COR-L47 (cell line): ENCODE data around the gene FKRP.
A peak's percentile ranks its signal among the peaks of the same experiment; 100 is the strongest.

Experiments
- DNase-seq: peaks from one replicate; lab custom pipeline; 2025; lab: John Stamatoyannopoulos, UW

The FKRP gene

DNA sequence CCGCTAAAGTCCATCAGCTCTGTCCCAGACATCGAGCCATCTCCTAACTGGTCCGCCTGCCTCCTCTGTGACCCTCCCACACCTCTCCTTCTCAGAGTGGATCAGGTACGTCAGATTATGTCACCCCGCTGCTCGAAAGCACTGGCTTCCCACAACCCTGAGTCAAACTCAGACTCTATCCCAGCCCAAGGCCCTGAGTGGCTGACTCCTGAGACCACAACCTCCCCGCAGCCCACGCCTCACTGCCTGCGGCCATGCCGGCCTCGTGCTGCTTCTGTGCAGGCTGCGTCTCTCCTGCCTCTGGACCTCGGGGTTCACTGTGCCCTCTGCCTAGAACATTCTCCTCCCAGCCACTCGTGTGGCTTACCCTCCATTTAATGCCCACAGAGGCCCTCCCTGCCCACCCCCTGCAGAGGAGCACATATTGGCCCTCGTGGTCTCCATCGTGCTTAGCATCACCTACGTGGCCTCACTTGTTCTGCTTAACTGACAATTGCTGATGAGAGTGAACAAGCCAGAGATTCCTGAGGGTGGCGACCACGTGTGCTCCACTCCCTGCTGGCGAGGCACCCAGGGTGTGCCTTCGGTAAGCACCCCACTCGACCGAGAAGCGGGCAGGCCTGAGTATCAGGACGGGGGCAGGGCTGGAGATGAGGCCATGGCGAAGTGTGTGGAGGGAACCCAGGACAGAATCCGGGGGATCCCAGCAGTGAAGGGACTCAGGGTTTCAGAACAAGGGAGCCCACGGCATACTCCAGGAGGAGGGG is 13.5 kb upstream of the FKRP start:
- no peak for DNase-seq

DNA sequence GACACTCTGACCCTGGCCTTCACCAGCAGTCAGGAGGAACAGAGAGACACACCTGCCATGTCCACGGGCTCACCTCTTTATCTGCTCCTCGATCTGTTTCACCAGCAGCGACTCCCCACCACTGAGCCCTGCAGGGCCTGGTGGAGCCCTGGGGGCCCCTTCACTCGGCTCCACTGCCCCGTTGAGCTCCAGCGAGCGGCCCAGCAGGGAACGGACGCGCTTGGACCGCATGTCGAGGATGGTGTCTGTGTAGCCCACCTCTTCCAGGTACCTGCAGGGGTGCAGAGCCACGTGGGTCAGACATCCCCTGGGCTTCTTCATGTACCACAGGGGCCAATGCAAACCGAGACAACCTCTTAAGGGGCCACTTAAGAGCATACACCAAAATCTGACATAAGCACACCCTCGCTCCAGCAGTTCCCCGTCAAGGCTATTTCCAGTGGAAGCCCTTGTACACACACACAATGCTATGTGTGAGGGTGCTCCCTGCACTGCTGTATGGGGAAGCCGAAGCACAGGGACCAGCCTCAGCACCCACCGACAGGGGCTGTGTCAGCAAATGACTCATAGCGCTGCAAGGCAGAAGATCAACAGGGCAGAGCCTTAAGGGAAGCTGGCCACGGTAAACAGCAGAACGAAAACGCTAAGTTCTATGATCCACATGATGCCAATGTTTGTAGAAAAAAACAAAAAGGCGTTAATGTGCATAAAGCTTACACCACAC is 12.7 kb upstream of the FKRP start:
- no peak for DNase-seq

DNA sequence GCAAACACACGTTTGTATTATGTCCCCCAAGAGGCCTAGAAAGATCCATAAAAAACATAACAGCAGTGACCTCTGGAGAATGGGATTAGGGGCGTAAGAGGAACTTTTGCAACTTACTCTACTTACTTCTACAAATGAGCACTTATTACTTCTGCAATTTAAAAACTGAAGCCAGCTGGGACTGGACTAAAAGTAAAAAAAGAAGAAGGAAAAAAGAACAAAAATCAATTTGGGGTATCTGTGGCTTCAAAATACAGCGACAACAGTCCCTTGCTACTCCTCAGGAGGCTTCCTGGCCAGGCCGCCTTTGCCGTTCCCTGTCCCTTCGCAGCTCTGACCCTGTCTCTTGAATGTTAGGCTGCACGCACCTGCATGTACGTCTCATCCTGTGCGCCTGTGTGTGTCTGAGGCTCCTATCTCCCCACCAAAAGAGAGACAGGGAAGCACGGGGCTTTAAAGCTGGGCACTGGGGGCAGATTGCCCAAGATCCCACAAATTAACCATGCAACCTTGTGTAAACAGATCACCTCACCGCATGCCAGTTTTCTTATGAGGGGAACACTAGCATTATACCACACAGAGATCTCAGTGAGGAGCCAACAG is 12.1 kb upstream of the FKRP start:
- DNase-seq: no peak

DNA sequence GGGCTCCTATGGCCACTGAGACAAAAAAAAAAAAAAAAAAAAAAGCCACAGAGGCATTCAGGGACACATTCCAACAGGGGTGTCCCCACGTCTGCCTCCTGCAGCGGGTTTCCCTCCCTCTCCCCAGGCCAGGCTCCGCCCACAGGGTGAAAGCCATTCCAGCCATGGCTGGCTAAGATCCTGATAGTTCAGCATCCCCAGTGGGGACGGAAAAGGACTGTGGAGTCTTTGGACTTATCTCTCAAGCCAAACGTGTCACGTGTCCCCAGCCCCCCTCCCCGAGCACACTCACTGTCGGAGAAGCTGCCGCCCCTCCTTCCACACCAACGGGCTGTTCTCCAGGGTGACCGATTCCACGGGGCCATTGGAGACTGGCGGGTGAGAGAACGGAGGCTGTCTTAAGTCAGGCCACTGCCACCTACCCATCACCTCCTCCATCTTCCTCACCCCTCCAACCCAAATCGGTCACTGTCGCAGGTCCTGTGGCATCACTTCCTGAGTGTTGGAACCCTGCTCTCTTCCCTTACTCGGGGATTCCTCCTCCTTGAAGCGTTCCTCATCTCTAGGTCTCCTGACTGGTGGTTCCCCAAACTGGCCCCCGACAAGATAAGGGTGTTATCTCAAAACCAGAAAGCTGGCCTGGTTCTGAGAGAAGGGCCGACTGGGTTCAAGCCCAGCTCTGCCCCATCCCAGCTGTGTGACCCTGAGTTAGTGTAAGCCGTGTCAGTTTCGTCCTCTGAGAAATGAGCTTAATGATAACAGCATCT is 9.1 kb upstream of the FKRP start:
- DNase-seq: no peak

DNA sequence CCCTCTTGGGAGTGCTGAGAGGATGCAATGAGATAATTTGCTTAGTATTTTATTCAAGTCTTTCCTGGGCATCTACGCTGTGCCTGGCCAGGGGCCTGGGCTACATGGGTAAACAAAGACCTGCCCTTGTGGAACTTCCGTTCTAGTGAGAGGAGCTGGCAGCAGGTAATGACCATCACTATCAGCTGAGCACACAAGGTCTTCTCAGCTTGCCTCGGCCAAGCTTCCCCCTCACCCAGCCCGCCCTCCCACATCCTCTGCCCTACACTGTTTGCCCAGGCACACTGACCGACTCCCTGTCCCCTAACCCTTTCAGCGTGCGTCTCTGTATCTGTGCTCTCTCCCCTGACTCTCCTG is 8.6 kb upstream of the FKRP start:
- DNase-seq: no peak

DNA sequence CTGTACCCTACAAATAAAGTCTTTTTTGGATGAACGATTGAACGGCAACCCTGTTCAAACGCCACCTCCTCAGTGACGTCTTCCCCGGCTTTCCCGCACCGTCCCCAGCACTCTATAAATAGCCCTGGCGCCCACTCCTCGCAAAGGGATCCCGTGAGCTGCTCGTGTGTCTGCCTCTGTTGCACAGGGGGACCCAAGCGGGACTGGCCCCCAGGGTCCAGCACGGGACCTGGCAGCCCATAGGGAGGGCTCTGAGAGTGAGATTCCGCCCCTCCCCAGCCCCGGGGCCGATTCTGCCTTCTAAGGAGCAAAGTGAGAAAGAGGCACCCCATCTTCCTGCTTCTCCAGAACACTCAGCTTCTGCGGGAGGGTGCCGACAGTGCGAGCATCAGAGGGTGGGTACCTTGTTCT is 8.1 kb upstream of the FKRP start:
- no peak for DNase-seq

DNA sequence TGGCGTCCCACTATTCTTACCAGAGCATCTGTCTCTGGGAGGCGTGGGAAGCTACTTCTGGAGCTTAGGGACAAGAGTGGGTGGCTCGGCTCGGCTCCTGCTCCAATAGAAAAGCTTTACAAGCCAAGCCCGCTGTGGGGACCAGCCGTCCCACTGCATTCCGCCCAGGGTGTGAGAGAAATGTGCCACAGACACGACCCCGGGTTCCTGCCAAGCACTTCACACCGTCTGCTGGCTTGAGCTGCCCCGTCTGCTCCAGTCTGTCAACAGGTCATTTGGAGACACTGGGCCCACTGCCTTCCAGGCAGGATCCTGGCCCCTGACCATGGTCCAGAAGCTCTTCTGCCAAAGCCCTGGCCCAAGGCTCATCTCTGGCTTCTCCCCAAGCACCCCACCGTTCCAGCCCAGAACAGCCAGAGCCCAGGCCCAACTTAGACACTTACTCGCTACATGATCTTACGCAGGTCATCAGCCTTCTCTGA is 6.5 kb upstream of the FKRP start:
- no peak for DNase-seq

DNA sequence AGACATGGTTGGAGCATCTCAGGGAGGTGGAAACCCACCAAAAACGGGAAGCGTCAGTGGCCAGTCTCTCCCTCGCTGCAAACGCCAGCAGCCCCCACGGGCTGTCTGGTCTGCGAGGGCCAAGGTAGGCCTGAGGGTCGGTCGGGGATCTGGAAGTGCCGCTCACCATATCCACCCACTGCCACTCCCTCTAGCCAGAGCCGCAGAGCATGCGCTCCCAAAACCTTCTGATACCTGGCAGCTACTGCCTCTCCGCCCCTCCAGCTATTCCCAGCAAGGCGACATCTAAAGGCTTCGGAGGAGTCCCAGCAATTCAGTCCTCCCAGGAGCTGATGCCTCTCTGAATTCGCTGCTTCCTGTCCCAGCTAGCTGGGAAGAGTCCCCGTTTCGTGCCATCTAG is 4.4 kb upstream of the FKRP start:
- DNase-seq: no peak

DNA sequence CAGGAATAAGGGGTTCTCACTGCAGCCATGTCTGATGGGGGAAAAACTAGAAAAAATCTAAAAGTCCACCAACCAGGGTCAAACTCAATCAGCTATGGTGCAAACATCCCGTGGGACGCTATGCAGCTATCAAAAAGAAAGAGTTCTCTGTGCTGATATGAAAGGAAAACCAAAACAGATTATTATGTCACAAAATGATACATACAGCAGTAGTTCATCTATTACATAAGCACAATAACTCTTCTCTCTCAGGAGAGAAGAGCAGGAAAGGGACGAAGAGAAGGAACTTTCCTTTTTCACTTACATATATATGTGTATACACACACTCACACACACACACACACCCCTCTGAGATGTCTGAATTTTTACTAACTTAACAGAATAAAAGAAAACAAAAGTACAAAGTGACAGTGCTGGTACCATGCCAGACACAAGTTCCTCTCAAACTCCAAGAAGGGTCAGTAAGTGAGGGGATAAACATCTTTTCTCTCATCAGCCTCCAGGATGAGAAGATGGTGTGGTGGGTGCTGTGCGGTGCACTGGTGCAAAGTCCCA is 2.9 kb upstream of the FKRP start:
- no peak for DNase-seq

DNA sequence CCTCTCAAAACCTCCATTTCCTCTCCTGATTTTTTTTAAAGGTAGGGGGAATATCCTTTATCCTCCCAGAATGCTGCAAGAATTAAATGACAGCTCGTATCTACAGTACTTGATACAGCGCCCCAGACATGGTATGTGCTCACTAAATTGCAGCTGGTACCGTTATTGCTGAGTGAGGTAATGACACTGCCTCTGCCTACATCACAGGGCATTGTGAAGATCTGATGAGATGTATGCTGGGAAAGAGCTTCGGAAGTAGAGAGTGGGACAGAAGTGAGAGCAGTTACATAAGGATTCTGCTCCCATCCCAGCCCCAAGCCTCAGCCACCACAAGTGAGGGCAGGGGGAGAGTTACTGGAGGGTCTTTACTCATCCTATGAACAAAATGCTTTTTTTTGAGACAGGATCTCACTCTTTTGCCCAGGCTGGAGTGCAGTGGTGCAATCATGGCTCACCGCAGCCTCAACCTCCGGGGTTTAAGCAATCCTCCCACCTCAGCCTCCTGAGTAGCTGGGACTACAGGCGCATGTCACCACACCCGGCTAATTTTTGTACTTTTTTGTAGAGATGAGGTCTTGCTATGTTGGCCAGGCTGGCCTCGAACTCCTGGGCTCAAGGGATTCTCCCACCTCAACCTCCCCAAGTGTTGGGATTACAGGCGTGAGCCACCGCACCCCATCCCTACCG is 1.7 kb upstream of the FKRP start:
- no peak for DNase-seq

DNA sequence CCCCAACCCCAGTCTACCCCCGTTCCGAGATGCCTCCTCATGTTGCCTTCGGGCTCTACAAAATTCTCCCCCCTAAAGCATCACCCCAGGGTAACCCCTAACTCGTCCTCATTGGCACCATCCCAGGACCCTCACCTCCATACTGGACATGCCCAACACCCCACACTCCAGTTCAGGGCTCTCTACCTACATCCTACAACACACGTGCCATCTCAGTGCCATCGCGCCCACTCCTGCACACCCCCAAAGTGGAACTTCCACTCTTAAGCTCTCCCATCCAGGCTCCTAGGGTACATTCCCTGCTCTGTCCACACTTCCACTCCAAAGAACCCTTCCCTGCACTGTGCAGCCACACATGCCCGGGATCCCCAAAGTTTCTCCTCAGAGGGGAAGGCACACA is 827 bp upstream of the FKRP start:
- no peak for DNase-seq

DNA sequence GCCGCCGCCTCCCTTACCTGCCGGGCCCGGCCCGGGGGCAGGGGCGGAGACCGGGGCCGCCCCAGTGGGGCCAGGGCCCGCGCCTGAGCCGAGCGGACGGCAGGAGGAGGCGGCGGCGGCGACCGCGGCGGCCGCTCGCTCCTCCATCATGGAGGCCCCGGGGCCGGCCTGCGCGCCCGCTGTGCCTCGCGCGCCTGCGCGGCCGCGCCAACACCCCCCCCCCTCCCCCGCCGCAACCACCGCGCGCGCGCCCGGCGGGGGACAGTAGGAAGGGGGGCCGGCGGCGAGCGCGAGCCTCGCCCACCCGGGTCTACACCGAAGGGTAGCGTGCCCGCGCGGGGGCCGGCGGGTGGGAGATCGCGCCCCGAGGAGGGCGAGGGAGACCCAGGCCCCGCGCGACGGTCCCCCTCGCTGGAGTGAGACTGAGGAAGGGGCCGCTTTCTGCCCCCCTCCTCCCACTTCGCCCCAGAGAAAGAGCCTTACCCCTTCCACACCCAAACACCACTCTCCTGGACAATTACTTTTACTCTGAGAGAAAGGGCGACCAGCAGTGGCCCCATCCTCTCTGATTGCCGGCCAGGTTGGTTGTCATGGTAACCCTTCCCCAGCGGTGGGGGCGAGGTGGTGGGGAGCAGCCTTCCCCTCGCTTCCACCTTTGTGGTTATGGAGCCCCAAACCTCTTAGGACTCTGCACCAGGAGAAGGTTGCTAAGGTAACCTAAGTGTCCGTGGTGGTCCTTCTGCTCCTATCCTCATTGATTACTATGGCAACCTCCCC is 612 bp downstream of the FKRP start, which contains the start of gene STRN4:
Gene STRN4, minus strand, starts transcription at position 170 of the 777 bp plus-strand sequence. Its CDS starts 20 bp downstream, at position 150.
- peak; percentile 70 for DNase-seq

DNA sequence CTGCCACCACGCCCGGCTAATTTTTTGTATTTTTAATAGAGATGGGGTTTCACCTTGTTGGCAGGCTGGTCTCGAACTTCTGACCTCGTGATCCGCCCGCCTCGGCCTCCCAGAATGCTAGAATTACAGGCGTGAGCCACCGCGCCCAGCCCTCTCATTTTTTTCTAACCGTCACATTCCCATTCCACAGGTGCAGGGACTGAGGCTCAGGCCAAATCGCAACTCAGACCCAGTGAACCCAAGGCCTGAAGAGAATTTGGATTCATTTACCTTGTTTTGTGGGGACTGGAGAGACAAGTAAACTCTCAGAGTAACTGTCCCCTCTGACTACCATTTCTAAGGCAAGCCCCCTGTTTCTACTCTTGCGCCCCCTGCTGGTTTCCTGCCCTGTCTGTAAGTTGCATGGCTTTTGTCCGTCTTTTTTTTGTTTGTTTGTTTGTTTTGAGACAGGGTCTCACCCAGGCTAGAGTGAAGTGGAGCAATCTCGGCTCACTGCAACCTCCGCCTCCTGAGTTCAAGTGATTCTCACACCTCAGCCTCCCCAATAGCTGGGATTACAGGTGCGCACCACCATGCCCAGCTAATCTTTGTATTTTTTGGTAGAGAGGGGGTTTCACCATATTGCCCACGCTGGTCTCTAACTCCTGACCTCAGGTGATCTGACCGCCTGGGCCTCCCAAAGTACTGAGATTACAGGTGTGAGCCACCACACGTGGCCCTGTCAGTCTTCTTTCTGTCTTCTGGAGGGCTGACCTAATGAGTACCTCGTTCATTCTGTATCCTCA is 2.7 kb downstream of the FKRP start:
- DNase-seq: no peak

DNA sequence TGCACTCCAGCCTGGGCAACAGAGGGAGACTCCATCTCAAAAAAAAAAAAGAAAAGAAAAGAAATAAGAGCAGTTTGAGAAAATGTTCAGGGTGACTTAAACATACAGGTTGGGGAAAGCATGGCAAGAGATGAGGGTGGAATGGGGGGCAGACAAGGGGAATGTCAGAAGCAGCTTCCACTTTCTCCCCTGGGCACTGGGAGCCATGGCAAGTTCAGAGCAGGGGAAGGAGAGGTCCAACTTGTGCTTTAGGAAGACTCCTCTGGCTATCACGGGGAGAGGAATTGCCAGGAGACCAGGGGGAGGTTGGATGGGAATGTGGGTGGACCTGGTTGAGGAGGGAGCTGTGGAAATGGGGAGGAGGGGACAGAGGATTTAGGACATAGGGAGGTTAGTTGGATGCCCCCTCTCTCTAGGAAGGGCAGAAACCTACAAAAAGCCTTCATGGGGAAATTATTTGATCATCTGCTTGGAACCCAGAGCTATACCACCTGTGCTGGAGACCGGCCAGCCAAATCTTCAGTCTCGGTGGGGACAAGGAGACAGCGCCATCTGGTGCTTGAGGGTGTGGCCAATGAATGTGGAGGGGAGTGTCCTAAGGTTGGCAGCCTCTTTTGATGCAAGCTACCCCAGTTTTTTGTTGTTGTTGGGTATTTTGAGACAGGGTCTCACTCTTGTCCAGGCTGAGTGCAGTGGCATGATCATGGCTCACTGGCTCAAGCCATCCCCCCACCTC is 7.7 kb downstream of the FKRP start:
- DNase-seq: peak; percentile 65

DNA sequence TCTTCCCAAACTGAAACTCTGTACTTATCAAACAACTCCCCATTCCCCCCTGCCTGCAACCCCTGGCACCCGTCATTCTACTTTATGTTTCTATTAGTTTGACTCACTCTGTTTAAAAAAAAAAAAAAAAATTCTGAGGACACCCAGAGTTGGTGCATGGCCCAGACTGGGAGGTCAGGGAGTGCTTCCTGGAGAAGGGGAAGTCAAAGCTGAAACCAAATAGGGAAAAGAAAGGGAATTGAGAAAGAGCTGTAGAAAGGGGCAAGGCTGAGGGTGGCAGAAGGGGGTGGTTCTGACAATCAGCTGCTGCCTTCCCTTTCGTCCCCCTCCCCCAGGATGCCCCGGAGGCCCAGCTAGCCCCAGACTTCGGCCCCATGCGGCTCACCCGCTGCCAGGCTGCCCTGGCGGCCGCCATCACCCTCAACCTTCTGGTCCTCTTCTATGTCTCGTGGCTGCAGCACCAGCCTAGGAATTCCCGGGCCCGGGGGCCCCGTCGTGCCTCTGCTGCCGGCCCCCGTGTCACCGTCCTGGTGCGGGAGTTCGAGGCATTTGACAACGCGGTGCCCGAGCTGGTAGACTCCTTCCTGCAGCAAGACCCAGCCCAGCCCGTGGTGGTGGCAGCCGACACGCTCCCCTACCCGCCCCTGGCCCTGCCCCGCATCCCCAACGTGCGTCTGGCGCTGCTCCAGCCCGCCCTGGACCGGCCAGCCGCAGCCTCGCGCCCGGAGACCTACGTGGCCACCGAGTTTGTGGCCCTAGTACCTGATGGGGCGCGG is 9.4 kb downstream of the FKRP start:
- no peak for DNase-seq

DNA sequence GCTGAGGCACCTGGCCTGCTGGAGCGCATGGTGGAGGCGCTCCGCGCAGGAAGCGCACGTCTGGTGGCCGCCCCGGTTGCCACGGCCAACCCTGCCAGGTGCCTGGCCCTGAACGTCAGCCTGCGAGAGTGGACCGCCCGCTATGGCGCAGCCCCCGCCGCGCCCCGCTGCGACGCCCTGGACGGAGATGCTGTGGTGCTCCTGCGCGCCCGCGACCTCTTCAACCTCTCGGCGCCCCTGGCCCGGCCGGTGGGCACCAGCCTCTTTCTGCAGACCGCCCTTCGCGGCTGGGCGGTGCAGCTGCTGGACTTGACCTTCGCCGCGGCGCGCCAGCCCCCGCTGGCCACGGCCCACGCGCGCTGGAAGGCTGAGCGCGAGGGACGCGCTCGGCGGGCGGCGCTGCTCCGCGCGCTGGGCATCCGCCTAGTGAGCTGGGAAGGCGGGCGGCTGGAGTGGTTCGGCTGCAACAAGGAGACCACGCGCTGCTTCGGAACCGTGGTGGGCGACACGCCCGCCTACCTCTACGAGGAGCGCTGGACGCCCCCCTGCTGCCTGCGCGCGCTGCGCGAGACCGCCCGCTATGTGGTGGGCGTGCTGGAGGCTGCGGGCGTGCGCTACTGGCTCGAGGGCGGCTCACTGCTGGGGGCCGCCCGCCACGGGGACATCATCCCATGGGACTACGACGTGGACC is 10.1 kb downstream of the FKRP start:
- no peak for DNase-seq

DNA sequence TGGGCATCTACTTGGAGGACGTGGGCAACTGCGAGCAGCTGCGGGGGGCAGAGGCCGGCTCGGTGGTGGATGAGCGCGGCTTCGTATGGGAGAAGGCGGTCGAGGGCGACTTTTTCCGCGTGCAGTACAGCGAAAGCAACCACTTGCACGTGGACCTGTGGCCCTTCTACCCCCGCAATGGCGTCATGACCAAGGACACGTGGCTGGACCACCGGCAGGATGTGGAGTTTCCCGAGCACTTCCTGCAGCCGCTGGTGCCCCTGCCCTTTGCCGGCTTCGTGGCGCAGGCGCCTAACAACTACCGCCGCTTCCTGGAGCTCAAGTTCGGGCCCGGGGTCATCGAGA is 10.7 kb downstream of the FKRP start:
- no peak for DNase-seq

DNA sequence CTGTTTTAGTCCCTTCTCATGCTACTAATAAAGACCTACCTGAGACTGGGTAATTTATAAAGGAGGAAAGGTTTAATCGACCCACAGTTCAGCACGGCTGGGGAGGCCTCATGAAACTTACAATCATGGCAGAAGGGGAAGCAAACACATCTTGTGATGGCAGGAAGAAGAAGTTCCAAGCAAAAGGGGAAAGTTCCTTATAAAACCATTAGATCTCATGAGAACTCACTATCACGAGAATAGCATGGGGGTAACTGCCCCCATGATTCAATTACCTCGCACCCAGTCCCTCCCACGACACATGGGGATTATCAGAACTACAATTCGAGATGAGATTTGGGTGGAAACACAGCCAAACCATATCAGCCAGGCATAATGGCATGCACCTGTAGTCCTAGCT is 13.3 kb downstream of the FKRP start:
- DNase-seq: no peak
